ENCODE data around the gene TPRX1.
A peak's percentile ranks its signal among the peaks of the same experiment; 100 is the strongest.

Gene TPRX1

DNA sequence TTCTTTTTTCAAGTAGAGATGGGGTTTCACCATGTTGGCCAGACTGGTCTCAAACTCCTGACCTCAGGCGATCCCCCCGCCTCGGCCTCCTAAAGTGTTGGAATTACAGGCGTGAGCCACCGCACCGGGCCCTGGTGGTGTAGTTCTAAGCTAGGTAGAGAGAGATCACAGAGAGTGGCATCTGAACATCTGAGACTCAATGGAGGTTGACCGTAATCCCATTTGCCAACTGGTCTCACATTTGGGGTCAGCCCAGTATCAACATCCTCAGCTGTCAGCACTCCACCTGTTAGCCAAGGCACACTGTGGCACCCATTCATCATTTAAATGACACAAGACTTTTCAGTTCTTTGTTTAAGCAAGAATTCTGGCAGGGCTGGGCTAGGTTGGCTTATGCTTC lies 17.8 kb downstream of the TPRX1 start:
- no peaks in the 10 kb centered on the region for H3K27me3 ChIP-seq (ENCODE audit: insufficient read depth, low read depth, severe bottlenecking)
- peak; percentile 61 for DNase-seq
- H3K4me3 ChIP-seq (ENCODE audit: low read depth, low read length), result no peak overlapping the region
- peak overlapping the region; percentile 46; the same call in 1 of the 2 replicates for H3K27ac ChIP-seq
- H3K36me3 ChIP-seq, result peaks cover 35% of the 10 kb centered on the region
- H3K9me3 ChIP-seq (ENCODE audit: severe bottlenecking), result peaks cover 3% of the 10 kb centered on the region
- TF ChIP-seq, protein P1, sequence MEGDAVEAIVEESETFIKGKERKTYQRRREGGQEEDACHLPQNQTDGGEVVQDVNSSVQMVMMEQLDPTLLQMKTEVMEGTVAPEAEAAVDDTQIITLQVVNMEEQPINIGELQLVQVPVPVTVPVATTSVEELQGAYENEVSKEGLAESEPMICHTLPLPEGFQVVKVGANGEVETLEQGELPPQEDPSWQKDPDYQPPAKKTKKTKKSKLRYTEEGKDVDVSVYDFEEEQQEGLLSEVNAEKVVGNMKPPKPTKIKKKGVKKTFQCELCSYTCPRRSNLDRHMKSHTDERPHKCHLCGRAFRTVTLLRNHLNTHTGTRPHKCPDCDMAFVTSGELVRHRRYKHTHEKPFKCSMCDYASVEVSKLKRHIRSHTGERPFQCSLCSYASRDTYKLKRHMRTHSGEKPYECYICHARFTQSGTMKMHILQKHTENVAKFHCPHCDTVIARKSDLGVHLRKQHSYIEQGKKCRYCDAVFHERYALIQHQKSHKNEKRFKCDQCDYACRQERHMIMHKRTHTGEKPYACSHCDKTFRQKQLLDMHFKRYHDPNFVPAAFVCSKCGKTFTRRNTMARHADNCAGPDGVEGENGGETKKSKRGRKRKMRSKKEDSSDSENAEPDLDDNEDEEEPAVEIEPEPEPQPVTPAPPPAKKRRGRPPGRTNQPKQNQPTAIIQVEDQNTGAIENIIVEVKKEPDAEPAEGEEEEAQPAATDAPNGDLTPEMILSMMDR (IDR thresholded peaks at IDR 0.05; ENCODE audit: low read depth, low read length), result no peak

DNA sequence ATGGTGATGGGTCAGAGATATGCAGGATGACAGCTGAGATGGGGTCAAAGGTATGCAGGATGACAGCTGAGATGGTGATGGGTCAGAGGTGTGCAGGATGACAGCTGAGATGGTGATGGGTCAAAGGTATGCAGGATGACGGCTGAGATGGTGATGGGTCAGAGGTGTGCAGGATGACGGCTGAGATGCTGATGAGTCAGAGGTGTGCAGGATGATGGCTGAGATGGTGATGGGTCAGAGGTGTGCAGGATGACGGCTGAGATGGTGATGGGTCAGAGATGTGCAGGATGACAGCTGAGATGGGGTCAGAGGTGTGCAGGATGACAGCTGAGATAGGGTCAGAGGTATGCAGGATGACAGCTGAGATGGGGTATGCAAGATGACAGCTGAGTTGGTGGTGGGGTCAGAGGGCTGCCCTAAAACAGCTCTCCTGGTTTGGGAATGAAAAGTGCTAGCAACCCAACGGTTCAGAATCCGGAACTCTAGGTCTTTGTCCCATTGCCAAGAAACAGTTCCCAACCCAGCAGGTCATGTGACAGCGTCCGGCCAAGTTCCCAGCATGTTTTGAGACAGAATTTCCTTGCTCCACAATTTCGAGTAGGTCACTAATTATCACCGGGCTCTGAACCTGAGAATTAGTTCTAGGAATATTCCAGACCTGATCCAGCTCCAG lies 22.6 kb downstream of the TPRX1 start:
- no peaks in the 10 kb centered on the region for H3K27me3 ChIP-seq (ENCODE audit: insufficient read depth, low read depth, severe bottlenecking)
- peaks cover 47% of the 10 kb centered on the region for H3K36me3 ChIP-seq
- DNase-seq, result no peak
- H3K27ac ChIP-seq, result no peak overlapping the region
- H3K9me3 ChIP-seq (ENCODE audit: severe bottlenecking), result no peaks in the 10 kb centered on the region
- TF ChIP-seq, protein P1 (IDR thresholded peaks at IDR 0.05; ENCODE audit: low read depth, low read length), result no peak
- H3K4me3 ChIP-seq (ENCODE audit: low read depth, low read length), result no peak overlapping the region

DNA sequence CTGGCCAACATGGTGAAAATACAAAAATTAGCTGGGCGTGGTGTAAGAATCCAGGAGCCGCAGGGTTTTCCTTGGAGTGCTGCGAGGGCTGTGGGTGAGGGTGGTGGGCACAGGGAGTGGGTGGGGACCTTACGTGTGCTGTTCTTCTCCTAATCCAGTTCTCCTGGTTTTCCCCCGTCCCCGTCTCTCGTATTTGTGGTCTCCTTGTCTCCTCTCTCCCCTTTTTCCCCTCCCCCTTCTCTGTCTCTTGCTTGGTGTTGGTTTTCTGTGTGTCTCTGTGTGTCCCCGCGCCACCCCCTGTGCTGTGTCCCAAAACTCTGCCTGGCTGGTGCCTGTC lies 24.2 kb downstream of the TPRX1 start:
- no peaks in the 10 kb centered on the region for H3K27me3 ChIP-seq (ENCODE audit: insufficient read depth, low read depth, severe bottlenecking)
- H3K4me3 ChIP-seq (ENCODE audit: low read depth, low read length), result no peak overlapping the region
- TF ChIP-seq, protein P1 (IDR thresholded peaks at IDR 0.05; ENCODE audit: low read depth, low read length), result no peak
- peaks cover 38% of the 10 kb centered on the region for H3K36me3 ChIP-seq
- H3K9me3 ChIP-seq (ENCODE audit: severe bottlenecking), result no peaks in the 10 kb centered on the region
- no peak overlapping the region for H3K27ac ChIP-seq
- no peak for DNase-seq

DNA sequence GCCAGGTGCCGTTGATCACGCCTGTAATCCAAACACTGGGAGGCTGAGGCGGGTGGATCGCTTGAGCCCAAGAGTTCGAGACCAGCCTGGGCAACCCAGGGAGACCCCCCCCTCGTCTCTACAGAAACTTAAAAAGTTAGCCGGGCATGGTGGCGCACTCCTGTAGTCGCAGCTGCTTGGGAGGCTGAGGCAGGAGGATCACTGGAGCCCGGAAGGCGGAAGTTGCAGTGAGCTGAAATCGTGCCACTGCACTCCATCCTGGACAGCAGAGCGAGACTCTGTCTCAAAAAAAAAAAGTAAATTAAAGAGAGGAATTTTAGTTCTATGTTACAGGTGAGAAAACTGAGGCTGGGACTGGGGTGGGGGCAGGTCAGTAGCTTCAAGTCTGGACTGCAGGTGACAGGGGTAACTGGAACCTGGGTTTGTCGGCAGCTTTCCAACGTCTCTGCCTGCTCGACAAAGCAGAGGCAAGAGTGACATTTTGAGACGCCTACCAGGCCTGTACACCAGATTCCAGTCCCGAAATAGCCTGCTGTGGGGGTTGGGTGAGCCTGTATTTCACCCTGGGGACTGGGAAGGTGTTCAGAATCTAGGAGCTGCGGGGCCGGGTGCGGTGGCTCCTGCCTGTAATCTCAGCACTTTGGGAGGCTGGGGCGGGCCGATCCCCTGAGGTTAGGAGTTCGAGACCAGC lies 24.7 kb downstream of the TPRX1 start:
- Histone ChIP-seq H3K4me3 (ENCODE audit: low read depth, low read length) (peak overlapping the region; percentile 95), H3K36me3 (peaks cover 35% of the 10 kb centered on the region), H3K9me3 (ENCODE audit: severe bottlenecking) (no peaks in the 10 kb centered on the region), H3K27me3 (ENCODE audit: insufficient read depth, low read depth, severe bottlenecking) (no peaks in the 10 kb centered on the region), H3K27ac (no peak overlapping the region)
- TF ChIP-seq, protein P1 (IDR thresholded peaks at IDR 0.05; ENCODE audit: low read depth, low read length), result no peak
- DNase-seq, result no peak

DNA sequence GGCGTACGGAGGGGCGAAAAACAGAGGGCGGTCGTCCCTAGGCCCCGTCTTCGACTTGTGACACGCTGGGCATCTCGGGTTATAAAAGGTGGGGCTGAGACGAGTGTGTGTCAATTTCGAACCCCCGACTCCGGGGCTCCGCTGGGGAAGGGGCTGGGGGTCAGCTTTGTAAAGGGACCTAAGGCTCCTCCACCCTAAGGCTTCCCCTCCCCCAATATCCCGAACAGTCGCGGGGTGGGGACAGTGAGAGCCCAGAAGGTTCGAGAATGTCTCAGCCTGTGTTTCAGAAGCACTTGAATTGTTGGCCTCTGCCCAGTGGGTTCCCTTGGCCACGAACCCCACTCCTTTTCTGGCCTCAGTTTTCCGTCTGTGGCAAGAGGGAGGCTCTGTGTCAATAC lies 25.4 kb downstream of the TPRX1 start:
- peak overlapping the region; percentile 99 for H3K27ac ChIP-seq
- peaks cover 27% of the 10 kb centered on the region for H3K36me3 ChIP-seq
- no peaks in the 10 kb centered on the region for H3K27me3 ChIP-seq (ENCODE audit: insufficient read depth, low read depth, severe bottlenecking)
- TF ChIP-seq, protein P1 (IDR thresholded peaks at IDR 0.05; ENCODE audit: low read depth, low read length), result no peak
- DNase-seq, result no peak
- H3K9me3 ChIP-seq (ENCODE audit: severe bottlenecking), result no peaks in the 10 kb centered on the region
- H3K4me3 ChIP-seq (ENCODE audit: low read depth, low read length), result peak overlapping the region; percentile 95

All from WERI-Rb-1 (cell line).